GM12801 (cell line): Measurements from ENCODE around the gene TMEM222.

Experiments
- TF ChIP-seq, protein P1 (sequence below): IDR thresholded peaks from one replicate; pipeline ENCODE4 v1.5.1; 2011; ENCODE audit warnings: control low read depth; ENCODE audit not compliant: insufficient read length; ENCODE audit errors: extremely low read depth

Gene TMEM222

GRCh38 chr1:27338751-27339150 lies 16.8 kb downstream of the TMEM222 start:
- TF ChIP-seq, protein P1, sequence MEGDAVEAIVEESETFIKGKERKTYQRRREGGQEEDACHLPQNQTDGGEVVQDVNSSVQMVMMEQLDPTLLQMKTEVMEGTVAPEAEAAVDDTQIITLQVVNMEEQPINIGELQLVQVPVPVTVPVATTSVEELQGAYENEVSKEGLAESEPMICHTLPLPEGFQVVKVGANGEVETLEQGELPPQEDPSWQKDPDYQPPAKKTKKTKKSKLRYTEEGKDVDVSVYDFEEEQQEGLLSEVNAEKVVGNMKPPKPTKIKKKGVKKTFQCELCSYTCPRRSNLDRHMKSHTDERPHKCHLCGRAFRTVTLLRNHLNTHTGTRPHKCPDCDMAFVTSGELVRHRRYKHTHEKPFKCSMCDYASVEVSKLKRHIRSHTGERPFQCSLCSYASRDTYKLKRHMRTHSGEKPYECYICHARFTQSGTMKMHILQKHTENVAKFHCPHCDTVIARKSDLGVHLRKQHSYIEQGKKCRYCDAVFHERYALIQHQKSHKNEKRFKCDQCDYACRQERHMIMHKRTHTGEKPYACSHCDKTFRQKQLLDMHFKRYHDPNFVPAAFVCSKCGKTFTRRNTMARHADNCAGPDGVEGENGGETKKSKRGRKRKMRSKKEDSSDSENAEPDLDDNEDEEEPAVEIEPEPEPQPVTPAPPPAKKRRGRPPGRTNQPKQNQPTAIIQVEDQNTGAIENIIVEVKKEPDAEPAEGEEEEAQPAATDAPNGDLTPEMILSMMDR = no peak

- TF ChIP-seq, protein P1 = no peak
Observed at GRCh38 chr1:27339213-27339612, 17.2 kb downstream of the TMEM222 start.

DNA sequence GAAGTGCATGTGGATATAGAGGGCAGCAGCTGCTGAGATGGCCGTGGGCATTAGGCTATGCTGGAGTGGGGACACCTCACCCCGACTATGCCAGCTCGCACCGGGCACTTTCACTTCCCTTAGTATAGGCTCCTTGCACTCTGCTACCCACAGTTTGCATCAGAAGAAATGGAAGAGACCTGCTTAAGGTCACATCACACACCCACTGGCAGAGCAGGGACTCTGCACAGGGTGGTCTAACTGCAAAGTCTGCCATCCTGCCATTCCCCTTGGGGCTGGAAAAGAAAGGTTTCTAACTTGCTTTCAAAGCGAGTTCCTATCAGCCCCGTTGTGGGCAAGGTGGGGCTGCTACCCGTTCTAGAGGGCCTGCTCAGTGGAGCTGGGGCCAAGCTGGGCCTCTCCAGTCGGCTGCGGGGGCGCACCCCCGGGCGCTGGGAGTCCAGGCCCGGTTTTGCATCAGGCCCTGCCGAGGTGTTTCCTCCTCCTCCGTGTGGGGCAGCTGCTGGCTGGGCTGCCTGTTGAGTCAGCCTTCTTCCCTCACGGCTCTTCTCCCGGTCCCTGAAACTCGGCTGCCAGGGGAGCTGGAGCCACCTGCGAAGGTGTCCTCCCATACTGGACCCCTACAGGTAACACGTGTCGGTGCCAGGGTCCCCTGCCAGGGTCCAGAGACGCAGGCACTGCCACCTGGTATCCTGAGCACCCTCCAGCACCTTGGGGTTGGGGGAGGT lies 19.7 kb downstream of the TMEM222 start, which contains the start of gene SYTL1:
Gene SYTL1, plus strand, starts transcription at position 498 of the 728 bp plus-strand sequence. CDS start 3,313 bp downstream, outside the sequence.
- TF ChIP-seq, protein P1 = no peak

DNA sequence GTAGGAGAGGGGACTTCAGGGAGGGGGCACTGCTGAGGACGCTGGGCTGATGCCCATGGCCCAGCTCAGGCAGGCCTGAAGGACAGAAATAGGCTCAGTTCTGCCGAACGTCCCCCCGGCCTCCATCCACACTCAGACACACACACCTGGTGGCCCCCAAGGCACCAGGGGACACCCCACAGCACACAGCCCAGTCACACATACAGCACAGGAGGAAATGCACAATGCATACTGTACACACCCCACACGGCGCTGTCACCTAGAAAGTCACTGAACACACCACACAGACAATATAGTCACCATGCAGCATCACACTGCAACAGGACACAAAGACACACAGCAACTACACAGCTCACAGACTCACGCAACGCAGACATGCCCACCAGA lies 20.4 kb downstream of the TMEM222 start:
- TF ChIP-seq, protein P1 = no peak

DNA sequence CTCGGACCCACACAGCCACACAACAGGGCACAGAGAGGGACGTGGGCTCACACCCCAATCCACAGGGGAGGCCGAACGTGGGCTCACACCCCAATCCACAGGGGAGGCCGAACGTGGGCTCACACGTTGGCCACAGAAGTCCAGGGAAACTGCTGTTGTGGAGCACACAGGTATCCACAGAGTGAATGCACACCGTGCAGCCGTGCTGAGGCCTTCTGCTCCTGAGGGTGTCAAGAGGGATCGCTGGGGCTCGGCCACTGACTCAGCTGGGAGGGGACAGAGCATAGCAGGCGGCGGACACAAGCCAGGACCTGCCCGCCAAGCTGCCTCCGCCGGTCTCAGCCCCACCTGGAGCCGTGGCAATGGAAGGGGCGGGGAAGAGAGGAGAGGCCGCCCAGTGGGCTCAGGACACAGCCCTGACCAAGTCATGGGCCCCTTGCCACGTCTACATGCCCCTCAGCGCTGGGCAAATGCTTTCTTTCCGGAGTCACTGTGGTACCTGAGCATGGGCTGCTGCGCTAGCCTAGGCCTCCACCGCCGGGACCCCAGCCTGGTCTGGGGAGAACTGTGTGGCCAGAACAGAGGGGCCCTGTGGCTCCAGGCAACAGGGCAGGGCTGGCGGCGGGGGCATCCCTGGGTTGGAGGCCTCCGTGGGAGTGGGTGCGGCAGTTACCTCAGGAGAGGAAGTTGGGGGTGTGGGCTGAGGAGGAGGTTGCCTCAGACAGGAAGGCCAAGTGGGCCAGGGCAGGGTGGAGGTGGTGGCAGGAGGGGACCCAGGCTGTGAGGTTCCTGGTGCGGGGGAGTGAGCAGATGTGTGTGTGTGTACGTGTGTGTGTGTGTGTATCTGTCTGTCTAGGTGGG lies 21.0 kb downstream of the TMEM222 start:
- TF ChIP-seq, protein P1 = no peak

- TF ChIP-seq, protein P1 = no peak
Observed at GRCh38 chr1:27343639-27344025, 21.7 kb downstream of the TMEM222 start.

- TF ChIP-seq, protein P1 = no peak
Observed at GRCh38 chr1:27345272-27345671, 23.3 kb downstream of the TMEM222 start.
